Hepatocyte (in vitro differentiated cells): ENCODE results near the gene AUH.

Source experiments
- EZH2 ChIP-seq: fragments of 200-600 bp; sonication (generic); IDR thresholded peaks from 2 replicates; pipeline ENCODE4 v1.6.1; 2016; ENCODE audit warnings: antibody characterized with exemption, mild to moderate bottlenecking, borderline replicate concordance
- EZH2phosphoT487 ChIP-seq: fragments of 200-600 bp; sonication (generic); IDR thresholded peaks from one replicate; pipeline ENCODE4 v1.6.1; 2018; ENCODE audit warnings: antibody characterized with exemption, mild to moderate bottlenecking, low read depth, moderate library complexity; ENCODE audit not compliant: unreplicated experiment, severe bottlenecking
- TF ChIP-seq, protein P1 (sequence below): fragments of 200-600 bp; sonication (generic); IDR thresholded peaks from 2 replicates; pipeline ENCODE4 v1.5.1; 2016; ENCODE audit warnings: antibody characterized with exemption, mild to moderate bottlenecking; ENCODE audit not compliant: poor library complexity

DNA sequence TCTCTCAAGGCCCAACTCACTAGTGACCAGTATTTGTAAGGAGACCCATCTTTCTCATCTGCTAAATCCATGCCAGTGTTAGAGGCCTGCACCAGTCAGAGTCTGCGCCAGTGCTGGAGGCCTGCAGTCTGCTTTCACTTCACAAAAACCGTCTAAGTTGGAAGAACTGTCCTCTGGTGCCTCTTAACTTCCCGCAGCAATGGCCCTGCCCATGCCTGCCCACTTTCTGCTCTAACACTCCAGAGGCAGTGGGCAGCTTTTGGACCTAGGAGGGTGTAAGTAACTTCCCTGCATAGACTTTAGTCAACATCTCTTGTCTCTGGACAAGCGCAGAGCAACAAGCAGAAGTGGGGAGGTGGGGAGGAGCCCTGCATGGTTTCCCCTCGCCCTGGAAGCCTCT, 152.9 kb downstream of the AUH start:
- TF ChIP-seq, protein P1, sequence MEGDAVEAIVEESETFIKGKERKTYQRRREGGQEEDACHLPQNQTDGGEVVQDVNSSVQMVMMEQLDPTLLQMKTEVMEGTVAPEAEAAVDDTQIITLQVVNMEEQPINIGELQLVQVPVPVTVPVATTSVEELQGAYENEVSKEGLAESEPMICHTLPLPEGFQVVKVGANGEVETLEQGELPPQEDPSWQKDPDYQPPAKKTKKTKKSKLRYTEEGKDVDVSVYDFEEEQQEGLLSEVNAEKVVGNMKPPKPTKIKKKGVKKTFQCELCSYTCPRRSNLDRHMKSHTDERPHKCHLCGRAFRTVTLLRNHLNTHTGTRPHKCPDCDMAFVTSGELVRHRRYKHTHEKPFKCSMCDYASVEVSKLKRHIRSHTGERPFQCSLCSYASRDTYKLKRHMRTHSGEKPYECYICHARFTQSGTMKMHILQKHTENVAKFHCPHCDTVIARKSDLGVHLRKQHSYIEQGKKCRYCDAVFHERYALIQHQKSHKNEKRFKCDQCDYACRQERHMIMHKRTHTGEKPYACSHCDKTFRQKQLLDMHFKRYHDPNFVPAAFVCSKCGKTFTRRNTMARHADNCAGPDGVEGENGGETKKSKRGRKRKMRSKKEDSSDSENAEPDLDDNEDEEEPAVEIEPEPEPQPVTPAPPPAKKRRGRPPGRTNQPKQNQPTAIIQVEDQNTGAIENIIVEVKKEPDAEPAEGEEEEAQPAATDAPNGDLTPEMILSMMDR = no peak
- TF ChIP-seq EZH2 = no peak
- no peak for TF ChIP-seq EZH2phosphoT487
